HCT116 (cell line): Measurements from ENCODE around the gene COX8A. TPM values are rescaled to one million over a fixed set of nuclear protein-coding genes. Genes with fewer than 3 reads are reported as not detected.

Experiments used
- ATAC-seq: fragments of 200-7000 bp; cut with Tn5 transposase; 2 replicates; pipeline ENCODE4 v1.9.1; 2020; ENCODE audit warnings: mild to moderate bottlenecking, moderate library complexity
- BruUV-seq: library from RNA; stranded (reverse); fragments of 400-500 nt; replicated peaks from 2 replicates; lab custom pipeline; 2021; lab: Mats Ljungman, UMichigan
- CTCF ChIA-PET: fragments of 300-600 bp; sonication (Branson Sonifier 250); formaldehyde crosslinking; loops from one replicate; lab custom pipeline; 2021; ENCODE audit warnings: antibody characterized with exemption; lab: Charles Lee
- POLR2A ChIA-PET: fragments of 300-600, 350-600 bp; sonication (Branson Sonifier 250); formaldehyde crosslinking; loops from one replicate; lab custom pipeline; 2021; ENCODE audit warnings: antibody characterized with exemption; lab: Charles Lee
- RAD21 ChIA-PET, 2 experiments: fragments of 300-600 bp; sonication (Branson Sonifier 250); formaldehyde crosslinking; loops; one replicate each; lab custom pipeline; 2023; ENCODE audit warnings: low total read pairs in 2 of 2; ENCODE audit not compliant: uncharacterized antibody in 2 of 2, unreplicated experiment in 2 of 2, low non-redundant PET in 1 of 2; lab: Charles Lee
- DNase-seq: peaks from one replicate; pipeline ENCODE4 v3.0.0-alpha.2; 2010; ENCODE audit warnings: low read depth, low spot score
- H2AFZ ChIP-seq: fragments of 200-600 bp; shearing (Covaris generic), sonication (generic); 2 replicates; pipeline ENCODE4 v1.6.1; 2017; ENCODE audit warnings: low read depth, mixed run types, mixed read lengths, antibody characterized with exemption, low read length; ENCODE audit not compliant: poor library complexity, severe bottlenecking
- H3K27ac ChIP-seq: 2 replicates; pipeline ENCODE4 v1.5.1; 2012; ENCODE audit warnings: low read depth, low read length
- H3K27me3 ChIP-seq: fragments of 200-600 bp; sonication (generic); 2 replicates; pipeline ENCODE4 v1.6.1; 2016; ENCODE audit warnings: mixed run types, low read length, mixed read lengths; ENCODE audit not compliant: insufficient read depth
- H3K36me3 ChIP-seq, 2 experiments: fragments of 200-500 bp in 1 of 2; fragments of 200-600 bp in 1 of 2; sonication (Bioruptor generic) in 1 of 2; sonication (generic) in 1 of 2; 2 replicates each; pipeline versions ENCODE4 v1.5.1 to v1.6.1; 2014 to 2016; ENCODE audit warnings: low read length in 2 of 2, inconsistent platforms in 1 of 2, mixed read lengths in 1 of 2, mixed run types in 1 of 2; ENCODE audit not compliant: insufficient read depth in 2 of 2, control insufficient read depth in 1 of 2
- H3K4me1 ChIP-seq, 2 experiments: fragments of 200-600 bp in 1 of 2; sonication (generic) in 1 of 2; 2 replicates each; pipeline versions ENCODE4 v1.5.1 to v1.6.1; 2012 to 2017; ENCODE audit warnings: low read length in 2 of 2, inconsistent platforms in 1 of 2, mild to moderate bottlenecking in 1 of 2, mixed read lengths in 1 of 2, mixed run types in 1 of 2, moderate library complexity in 1 of 2; ENCODE audit not compliant: insufficient read depth in 2 of 2, control insufficient read depth in 1 of 2
- H3K4me2 ChIP-seq: fragments of 200-600 bp; sonication (generic); 2 replicates; pipeline ENCODE4 v1.6.1; 2017; ENCODE audit warnings: mixed run types, low read length, mixed read lengths
- H3K4me3 ChIP-seq, 2 experiments: fragments of 200-600 bp in 1 of 2; sonication (generic) in 1 of 2; replicated peaks in 1 of 2; 2 replicates each; pipeline ENCODE4 v1.5.1; 2011 to 2016; ENCODE audit warnings: low read length in 2 of 2, control low read depth in 1 of 2, low read depth in 1 of 2, mild to moderate bottlenecking in 1 of 2, mixed read lengths in 1 of 2, mixed run types in 1 of 2
- H3K79me2 ChIP-seq: fragments of 200-600 bp; sonication (generic); 2 replicates; pipeline ENCODE4 v1.6.1; 2017; ENCODE audit warnings: mild to moderate bottlenecking, mixed run types, low read length, moderate library complexity, mixed read lengths; ENCODE audit not compliant: insufficient read depth
- H3K9ac ChIP-seq: fragments of 200-600 bp; sonication (generic); 2 replicates; pipeline ENCODE4 v1.6.1; 2016; ENCODE audit warnings: low read length, mixed read lengths
- H3K9me2 ChIP-seq: fragments of 200-600 bp; sonication (generic), shearing (Covaris generic); 2 replicates; pipeline ENCODE4 v1.6.1; 2017; ENCODE audit warnings: mixed run types, mild to moderate bottlenecking, moderate library complexity; ENCODE audit not compliant: insufficient read depth
- H3K9me3 ChIP-seq, 2 experiments: fragments of 200-500 bp in 1 of 2; fragments of 200-600 bp in 1 of 2; sonication (Bioruptor generic) in 1 of 2; sonication (generic) in 1 of 2; 2 replicates each; pipeline ENCODE4 v1.6.1; 2014 to 2017; ENCODE audit warnings: low read length in 2 of 2, mixed read lengths in 2 of 2, inconsistent platforms in 1 of 2, low read depth in 1 of 2, mild to moderate bottlenecking in 1 of 2, mixed run types in 1 of 2, moderate library complexity in 1 of 2; ENCODE audit not compliant: control insufficient read depth in 1 of 2, insufficient read depth in 1 of 2
- H4K20me1 ChIP-seq: fragments of 200-600 bp; sonication (generic), shearing (Covaris generic); 2 replicates; pipeline ENCODE4 v1.6.1; 2017; ENCODE audit warnings: mixed run types, mild to moderate bottlenecking, moderate library complexity; ENCODE audit not compliant: insufficient read depth
- CEBPB ChIP-seq: IDR thresholded peaks from 2 replicates; pipeline ENCODE4 v1.6.1; 2012; ENCODE audit warnings: low read depth
- CTCF ChIP-seq, 3 experiments: fragments of 200-600 bp in 1 of 3; sonication (generic) in 1 of 3; IDR thresholded peaks in 2 of 3; conservative IDR thresholded peaks in 1 of 3; 2 replicates each; pipeline ENCODE4 v1.5.1; 2012 to 2017; ENCODE audit warnings: low read depth in 2 of 3, low read length in 2 of 3, antibody characterized with exemption in 1 of 3, borderline replicate concordance in 1 of 3, control low read depth in 1 of 3, mild to moderate bottlenecking in 1 of 3, mixed read lengths in 1 of 3, mixed run types in 1 of 3, moderate library complexity in 1 of 3; ENCODE audit not compliant: insufficient read depth in 1 of 3
- EGR1 ChIP-seq: IDR thresholded peaks from 2 replicates; pipeline ENCODE4 v1.6.1; 2012; ENCODE audit warnings: low read depth
- ELF1 ChIP-seq: IDR thresholded peaks from 2 replicates; pipeline ENCODE4 v1.6.1; 2012; ENCODE audit warnings: low read depth, borderline replicate concordance
- EZH2 ChIP-seq: fragments of 200-600 bp; sonication (generic); IDR thresholded peaks from 2 replicates; pipeline ENCODE4 v1.6.1; 2017; ENCODE audit warnings: antibody characterized with exemption, mixed run types
- FOSL1 ChIP-seq: IDR thresholded peaks from 2 replicates; pipeline ENCODE4 v1.6.1; 2012; ENCODE audit warnings: low read depth
- POLR2A ChIP-seq: IDR thresholded peaks from 2 replicates; pipeline ENCODE4 v1.7.0; 2011; ENCODE audit warnings: borderline replicate concordance; ENCODE audit not compliant: insufficient read depth, insufficient read length; ENCODE audit errors: extremely low read depth
- SIN3A ChIP-seq: IDR thresholded peaks from 2 replicates; pipeline ENCODE4 v1.6.1; 2012; ENCODE audit warnings: low read depth
- YY1 ChIP-seq: IDR thresholded peaks from 2 replicates; pipeline ENCODE4 v1.6.1; 2011; ENCODE audit warnings: low read length, low read depth, moderate library complexity, mild to moderate bottlenecking; ENCODE audit not compliant: insufficient replicate concordance; ENCODE audit errors: extremely low read depth
- ZBTB33 ChIP-seq: IDR thresholded peaks from 2 replicates; pipeline ENCODE4 v1.6.1; 2011; ENCODE audit warnings: mild to moderate bottlenecking, low read length, moderate library complexity; ENCODE audit not compliant: insufficient replicate concordance; ENCODE audit errors: extremely low read depth
- ZNF274 ChIP-seq: fragments of 200-500 bp; sonication (Bioruptor generic); IDR thresholded peaks from 2 replicates; pipeline ENCODE4 v1.6.1; 2014; ENCODE audit warnings: mild to moderate bottlenecking, low read depth, low read length, inconsistent platforms
- intact Hi-C: fragments of 100-400 bp; cut with micrococcal nuclease; formaldehyde crosslinking; loops from 2 replicates; pipeline ENCODE4 v1.10.0; 2022
- total RNA-seq: library from RNA; stranded (reverse); gene quantifications from one replicate; pipeline ENCODE4 v1.2.1, GENCODE V29; 2021; ENCODE audit not compliant: unreplicated experiment

The COX8A gene
- total RNA-seq, 1 experiment from 2014 or later = 536 TPM

GRCh38 chr11:63966444-63966843 lies 8.0 kb upstream of the COX8A start:
- ChIA-PET POLR2A (no interaction called here), CTCF (interaction anchor here (1.3 kb wide), 1 partner anchor 21 kb away, joined by 4 read pairs; no protein-coding TSS in a partner anchor)
- no peaks in the 10 kb centered on the region for H4K20me1 ChIP-seq
- BruUV-seq = no TSS peak
- no peak overlapping the region for H3K9ac ChIP-seq
- H3K27ac ChIP-seq = no peak overlapping the region
- H3K9me2 ChIP-seq = no peaks in the 10 kb centered on the region
- H3K9me3 ChIP-seq = no peaks in the 10 kb centered on the region
- no peaks in the 10 kb centered on the region for H3K27me3 ChIP-seq
- DNase-seq = no peak
- no peak overlapping the region for H3K4me2 ChIP-seq
- no peak overlapping the region for H3K4me3 ChIP-seq
- intact Hi-C loops = no loop called here
- no peak for ATAC-seq
- no peaks in the 10 kb centered on the region for H3K36me3 ChIP-seq
- H3K4me1 ChIP-seq = no peaks in the 10 kb centered on the region
- no peaks in the 10 kb centered on the region for H3K79me2 ChIP-seq
- H2AFZ ChIP-seq = no peak overlapping the region
- no peak for TF ChIP-seq ZBTB33
- TF ChIP-seq EGR1 = no peak
- TF ChIP-seq YY1 = no peak
- no peak for TF ChIP-seq POLR2A
- no peak for TF ChIP-seq SIN3A
- no peak for TF ChIP-seq ELF1
- no peak for TF ChIP-seq ZNF274
- TF ChIP-seq CEBPB = no peak
- no peak for TF ChIP-seq EZH2
- no peak for TF ChIP-seq FOSL1
- TF ChIP-seq CTCF (IDR thresholded peaks at IDR 0.05 in 2 of 3, conservative IDR thresholded peaks at IDR 0.05 in 1 of 3; ENCODE audit: borderline replicate concordance in 1 of 3, insufficient read depth in 1 of 3, low read depth in 2 of 3, low read length in 2 of 3) = no peak
- TF ChIP-seq, all 23 proteins: peak for 0
- RAD21 ChIA-PET = no interaction called here
